SK-N-SH treated with all-trans-retinoic acid at 6 μM for 48 hours (cell line): ENCODE results near the gene SF3B6.

Experiments used
- ATAC-seq: fragments of 200-7000 bp; cut with Tn5 transposase; 3 replicates; pipeline ENCODE4 v1.9.1; 2020; ENCODE audit warnings: mild to moderate bottlenecking, moderate library complexity
- BACH2 ChIP-seq: fragments of 250-450 bp; sonication (Bioruptor Pico); IDR thresholded peaks from 2 replicates; pipeline ENCODE4 v1.9.0; 2021; ENCODE audit warnings: mild to moderate bottlenecking, borderline replicate concordance
- CSDC2 ChIP-seq: fragments of 250-450 bp; sonication (Bioruptor Pico); IDR thresholded peaks from 2 replicates; pipeline ENCODE4 v1.5.0; 2020; ENCODE audit warnings: mild to moderate bottlenecking, moderate library complexity
- ISL1 ChIP-seq: fragments of 250-450 bp; sonication (Bioruptor Pico); IDR thresholded peaks from 2 replicates; pipeline ENCODE4 v2.1.2; 2022; ENCODE audit warnings: mild to moderate bottlenecking, moderate library complexity
- OSR1 ChIP-seq: fragments of 250-450 bp; sonication (Bioruptor Pico); IDR thresholded peaks from 2 replicates; pipeline ENCODE4 v1.8.0; 2022; ENCODE audit warnings: moderate library complexity, mild to moderate bottlenecking, inconsistent platforms
- RARB ChIP-seq: fragments of 250-450 bp; sonication (Bioruptor Pico); IDR thresholded peaks from 2 replicates; pipeline ENCODE4 v1.8.0; 2021; ENCODE audit warnings: mild to moderate bottlenecking, moderate library complexity
- TOX ChIP-seq: fragments of 250-450 bp; sonication (Bioruptor Pico); IDR thresholded peaks from 2 replicates; pipeline ENCODE4 v1.8.0; 2021; ENCODE audit warnings: mild to moderate bottlenecking, moderate library complexity, borderline replicate concordance
- ZC3H10 ChIP-seq: fragments of 250-450 bp; sonication (Bioruptor Pico); IDR thresholded peaks from 2 replicates; pipeline ENCODE4 v1.5.1; 2021; ENCODE audit warnings: mild to moderate bottlenecking, moderate library complexity
- ZNF565 ChIP-seq: fragments of 450-650 bp; formaldehyde crosslinking; conservative IDR thresholded peaks from 2 replicates; pipeline ENCODE4 v1.5.0; 2020; ENCODE audit warnings: low read depth, mild to moderate bottlenecking, moderate library complexity
- ZNF8 ChIP-seq: fragments of 450-650 bp; formaldehyde crosslinking; IDR thresholded peaks from 2 replicates; pipeline ENCODE4 v1.5.0; 2020; ENCODE audit warnings: mild to moderate bottlenecking, moderate library complexity

The SF3B6 gene

DNA sequence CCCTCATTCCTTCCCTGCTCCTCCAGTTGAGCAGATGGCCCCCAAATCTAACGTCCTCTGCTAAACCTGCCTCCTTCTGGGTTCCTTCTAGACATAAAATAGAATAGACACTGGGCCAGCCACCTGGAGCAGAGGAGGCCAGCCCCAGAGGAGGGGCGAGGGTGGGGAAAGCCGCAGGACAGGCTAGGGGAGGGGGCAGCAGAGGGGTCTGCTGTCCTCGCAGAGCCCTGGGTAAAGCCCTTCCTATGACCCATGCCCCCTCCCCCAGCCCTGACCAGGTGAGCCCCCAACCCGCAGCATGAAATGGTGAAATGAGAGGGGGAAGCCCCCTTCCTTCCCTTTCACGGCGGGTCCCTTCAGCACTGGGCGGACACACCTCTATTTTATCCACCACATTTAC is 58.4 kb downstream of the SF3B6 start:
- ATAC-seq: no peak
- TF ChIP-seq CSDC2 (CRISPR knock-in tag) (no peak), TOX (CRISPR knock-in tag) (no peak), BACH2 (no peak), ZC3H10 (no peak), OSR1 (CRISPR knock-in tag) (no peak), RARB (CRISPR knock-in tag) (no peak), ISL1 (CRISPR knock-in tag) (no peak), ZNF565 (no peak), ZNF8 (CRISPR knock-in tag) (no peak)
